Liver (tissue), 9 donors: ENCODE measurements around the gene ADAMTS2. TPM values are rescaled to one million over a fixed set of nuclear protein-coding genes. Genes with fewer than 3 reads are reported as not detected.

Experiments used
- DNase-seq: peaks from one replicate; pipeline ENCODE4 v3.0.0-alpha.2; 2017; ENCODE audit warnings: low spot score
- H3K27ac ChIP-seq, 2 donors: one replicate each; pipeline ENCODE4 v1.7.0; 2013; ENCODE audit warnings: inconsistent platforms in 2 of 2, low read length in 2 of 2, control low read depth in 1 of 2, low read depth in 1 of 2, mild to moderate bottlenecking in 1 of 2
- H3K27me3 ChIP-seq, 4 donors: one replicate each; pipeline versions ENCODE4 v1.6.1 to v1.7.0; 2013; ENCODE audit warnings: low read length in 3 of 4, inconsistent platforms in 1 of 4, mild to moderate bottlenecking in 1 of 4, moderate library complexity in 1 of 4; ENCODE audit not compliant: control insufficient read depth in 4 of 4, insufficient read depth in 4 of 4
- H3K36me3 ChIP-seq, 4 donors: one replicate each; pipeline versions ENCODE4 v1.6.1 to v1.7.0; 2013; ENCODE audit warnings: low read length in 3 of 4, mild to moderate bottlenecking in 3 of 4, low read depth in 1 of 4, moderate library complexity in 1 of 4; ENCODE audit not compliant: control insufficient read depth in 4 of 4, insufficient read depth in 3 of 4
- H3K4me1 ChIP-seq, 4 donors: one replicate each; pipeline versions ENCODE4 v1.6.1 to v1.7.0; 2013; ENCODE audit warnings: low read length in 3 of 4, mild to moderate bottlenecking in 3 of 4, moderate library complexity in 1 of 4; ENCODE audit not compliant: control insufficient read depth in 4 of 4, insufficient read depth in 4 of 4
- H3K4me3 ChIP-seq, 3 donors: one replicate each; pipeline versions ENCODE4 v1.6.1 to v1.7.0; 2013; ENCODE audit warnings: low read length in 3 of 3, control low read depth in 1 of 3, low read depth in 1 of 3, mild to moderate bottlenecking in 1 of 3
- H3K9ac ChIP-seq, 2 donors: one replicate each; pipeline ENCODE4 v1.7.0; 2013; ENCODE audit warnings: low read length in 2 of 2, mild to moderate bottlenecking in 2 of 2, moderate library complexity in 2 of 2, control low read depth in 1 of 2, low read depth in 1 of 2
- H3K9me3 ChIP-seq, 4 donors: one replicate each; pipeline versions ENCODE4 v1.6.1 to v1.7.0; 2013; ENCODE audit warnings: low read length in 3 of 4; ENCODE audit not compliant: control insufficient read depth in 4 of 4
- ATF3 ChIP-seq: IDR thresholded peaks from 2 replicates; pipeline ENCODE4 v1.6.1; 2016; ENCODE audit warnings: antibody characterized with exemption
- CTCF ChIP-seq: fragments of 150-350 bp; IDR thresholded peaks from 2 replicates; pipeline ENCODE4 v1.5.1; 2017; ENCODE audit warnings: improper control_type of control experiment, low read depth, low read length; ENCODE audit not compliant: missing input control
- EGR1 ChIP-seq, 2 donors: IDR thresholded peaks; 2 replicates each; pipeline ENCODE4 v1.6.1; 2016 to 2018; ENCODE audit warnings: antibody characterized with exemption in 2 of 2, low read depth in 2 of 2
- FOXA1 ChIP-seq: IDR thresholded peaks from 2 replicates; pipeline ENCODE4 v1.6.1; 2016; ENCODE audit warnings: antibody characterized with exemption
- FOXA2 ChIP-seq: IDR thresholded peaks from 2 replicates; pipeline ENCODE4 v1.6.1; 2016; ENCODE audit warnings: antibody characterized with exemption
- GABPA ChIP-seq, 2 donors: IDR thresholded peaks in 1 of 2; conservative IDR thresholded peaks in 1 of 2; 2 replicates each; pipeline ENCODE4 v1.6.1; 2016; ENCODE audit warnings: antibody characterized with exemption in 2 of 2, mild to moderate bottlenecking in 1 of 2, moderate library complexity in 1 of 2
- HNF4A ChIP-seq, 2 donors: conservative IDR thresholded peaks; 2 replicates each; pipeline ENCODE4 v1.6.1; 2016; ENCODE audit warnings: antibody characterized with exemption in 2 of 2, mild to moderate bottlenecking in 2 of 2
- HNF4G ChIP-seq: IDR thresholded peaks from 2 replicates; pipeline ENCODE4 v1.6.1; 2016; ENCODE audit warnings: antibody characterized with exemption
- JUND ChIP-seq, 2 donors: IDR thresholded peaks; 2 replicates each; pipeline ENCODE4 v1.6.1; 2016; ENCODE audit warnings: antibody characterized with exemption in 2 of 2
- NR2F2 ChIP-seq: IDR thresholded peaks from 2 replicates; pipeline ENCODE4 v1.6.1; 2016; ENCODE audit warnings: antibody characterized with exemption
- RAD21 ChIP-seq, 2 donors: IDR thresholded peaks; 2 replicates each; pipeline ENCODE4 v1.6.1; 2016; ENCODE audit warnings: antibody characterized with exemption in 2 of 2, mild to moderate bottlenecking in 2 of 2
- RXRA ChIP-seq, 2 donors: IDR thresholded peaks; 2 replicates each; pipeline ENCODE4 v1.6.1; 2017 to 2018; ENCODE audit warnings: antibody characterized with exemption in 2 of 2, mild to moderate bottlenecking in 1 of 2
- SP1 ChIP-seq: IDR thresholded peaks from 2 replicates; pipeline ENCODE4 v1.6.1; 2018; ENCODE audit warnings: antibody characterized with exemption, mild to moderate bottlenecking
- TAF1 ChIP-seq: conservative IDR thresholded peaks from 2 replicates; pipeline ENCODE4 v1.6.1; 2016; ENCODE audit warnings: antibody characterized with exemption, mild to moderate bottlenecking
- YY1 ChIP-seq: IDR thresholded peaks from 2 replicates; pipeline ENCODE4 v1.6.1; 2016; ENCODE audit warnings: antibody characterized with exemption, mild to moderate bottlenecking
- WGBS: extraction: QIAGEN DNeasy Blood & Tissue Kit; methylation state at CpG from one replicate; pipeline ENCODE4 v1.1.7; 2013; 5-methylcytosine and 5-hydroxymethylcytosine counted together
- polyA plus RNA-seq, 2 donors: library from polyadenylated mRNA; stranded (reverse) in 1 of 2; unstranded in 1 of 2; fragments of 200-250 nt in 1 of 2; fragments of >200 nt in 1 of 2; fragmentation: Nextera tagmentation in 1 of 2; extraction: Ambion mirVana in 1 of 2; gene quantifications; one replicate each; pipeline versions ENCODE4 v1.2.1 to v1.2.3, GENCODE V29; 2013 to 2015
- total RNA-seq, 2 donors: library from RNA; depleted of rRNA; stranded (reverse); fragments of >200 nt; gene quantifications; one replicate each; pipeline ENCODE4 v1.2.3, GENCODE V29; 2014
- TF ChIP-seq, protein P1 (sequence below): IDR thresholded peaks from 2 replicates; pipeline ENCODE4 v1.6.1; 2016; ENCODE audit warnings: antibody characterized with exemption
- TF ChIP-seq, protein P2 (sequence below): IDR thresholded peaks from 2 replicates; pipeline ENCODE4 v1.6.1; 2016; ENCODE audit warnings: antibody characterized with exemption, mild to moderate bottlenecking
- donor health status: healthy.
- donor health status: healthy.
- donor health status: healthy.
- donor health status: healthy.
- donor health status: healthy.

Gene ADAMTS2
- total and polyA plus RNA-seq, 4 donors = 2.7 to 24.3 (median 12.0) TPM

DNA sequence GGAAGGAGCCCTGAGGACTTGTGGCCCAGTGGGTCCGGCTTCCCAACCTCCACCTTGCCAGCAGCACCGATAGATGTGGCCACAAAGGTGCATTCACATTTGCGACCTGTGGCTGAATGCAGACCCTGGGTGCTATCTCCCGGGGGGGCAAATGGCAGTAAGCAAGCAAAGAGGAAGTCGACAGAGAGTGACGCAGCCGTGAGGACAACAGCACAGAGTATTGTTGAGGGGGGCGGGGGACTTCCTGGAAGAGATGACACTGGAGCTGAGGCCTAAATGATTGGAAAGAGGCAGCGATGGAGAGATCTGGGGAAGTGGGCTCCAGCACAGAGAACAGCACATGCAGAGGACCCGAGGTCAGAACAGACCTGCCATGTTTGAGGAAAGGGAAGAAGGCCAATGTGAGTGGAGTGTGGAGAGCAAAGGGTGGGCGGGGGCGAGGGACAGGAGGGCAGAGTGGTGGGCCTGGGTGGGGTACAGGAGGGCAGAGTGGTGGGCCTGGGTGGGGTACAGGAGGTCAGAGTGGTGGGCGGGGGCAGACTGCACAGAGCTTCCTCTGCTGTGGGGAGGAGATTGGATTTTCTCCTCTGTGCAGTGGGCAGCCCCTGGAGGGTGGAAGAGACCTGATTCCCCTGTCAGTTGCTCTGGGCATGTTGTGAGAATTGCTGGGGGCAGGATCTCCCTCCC lies 42.6 kb downstream of the ADAMTS2 start:
- 71% methylated on average over 13 of the region's 13 CpGs for WGBS
- H3K9ac ChIP-seq = no peak overlapping the region
- TF ChIP-seq YY1 = no peak
- H3K36me3 ChIP-seq = no peaks in the 10 kb centered on the region
- no peak for DNase-seq
- H3K4me1 ChIP-seq = peaks cover 0 to 3% (median under 1%) of the 10 kb centered on the region in 4 donors
- no peak overlapping the region for H3K4me3 ChIP-seq
- H3K27ac ChIP-seq = peak overlapping the region; percentile 51 to 64
- H3K9me3 ChIP-seq = peaks cover 0 to 7% (median 5%) of the 10 kb centered on the region in 4 donors
- no peaks in the 10 kb centered on the region for H3K27me3 ChIP-seq

- H3K9ac ChIP-seq = no peak overlapping the region
- 70% methylated on average over 17 of the region's 17 CpGs for WGBS
- DNase-seq = no peak
- H3K9me3 ChIP-seq = peaks cover 0 to 7% (median 5%) of the 10 kb centered on the region in 4 donors
- H3K36me3 ChIP-seq = no peaks in the 10 kb centered on the region
- no peaks in the 10 kb centered on the region for H3K27me3 ChIP-seq
- H3K4me3 ChIP-seq = no peak overlapping the region
- no peak for TF ChIP-seq ATF3
- TF ChIP-seq FOXA1 = no peak
- TF ChIP-seq GABPA (IDR thresholded peaks at IDR 0.05 in 1 of 2, conservative IDR thresholded peaks at IDR 0.05 in 1 of 2) = no peak
- no peak for TF ChIP-seq HNF4A (conservative IDR thresholded peaks at IDR 0.05)
- no peak for TF ChIP-seq RXRA (IDR thresholded peaks at IDR 0.05)
- TF ChIP-seq EGR1 (IDR thresholded peaks at IDR 0.05; ENCODE audit: low read depth in 2 of 2) = no peak
- TF ChIP-seq NR2F2 = no peak
- TF ChIP-seq YY1 = no peak
- TF ChIP-seq, protein P1, sequence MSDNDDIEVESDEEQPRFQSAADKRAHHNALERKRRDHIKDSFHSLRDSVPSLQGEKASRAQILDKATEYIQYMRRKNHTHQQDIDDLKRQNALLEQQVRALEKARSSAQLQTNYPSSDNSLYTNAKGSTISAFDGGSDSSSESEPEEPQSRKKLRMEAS = no peak
- no peak for TF ChIP-seq SP1
- no peak for TF ChIP-seq RAD21 (IDR thresholded peaks at IDR 0.05)
- TF ChIP-seq FOXA2 = no peak
- TF ChIP-seq JUND (IDR thresholded peaks at IDR 0.05) = no peak
- H3K4me1 ChIP-seq = peaks cover 0 to 3% (median under 1%) of the 10 kb centered on the region in 4 donors
- H3K27ac ChIP-seq = peak overlapping the region; percentile 39 to 60
These were observed 43.5 kb downstream of the ADAMTS2 start for GRCh38 chr5:179301796-179302195.

GRCh38 chr5:179301376-179301775 lies 43.9 kb downstream of the ADAMTS2 start:
- Histone ChIP-seq H3K9ac (no peak overlapping the region), H3K27ac (peak overlapping the region; percentile 39 to 60), H3K36me3 (no peaks in the 10 kb centered on the region), H3K27me3 (no peaks in the 10 kb centered on the region), H3K4me1 (peaks cover 0 to 3% (median under 1%) of the 10 kb centered on the region in 4 donors), H3K9me3 (peaks cover 0 to 7% (median 5%) of the 10 kb centered on the region in 4 donors), H3K4me3 (no peak overlapping the region)
- WGBS = 87% methylated on average over 6 of the region's 6 CpGs
- no peak for TF ChIP-seq SP1
- no peak for TF ChIP-seq YY1
- TF ChIP-seq HNF4G = no peak
- TF ChIP-seq, protein P1 = no peak
- TF ChIP-seq JUND (IDR thresholded peaks at IDR 0.05) = no peak
- TF ChIP-seq TAF1 = no peak
- no peak for TF ChIP-seq HNF4A (conservative IDR thresholded peaks at IDR 0.05)
- no peak for TF ChIP-seq RAD21 (IDR thresholded peaks at IDR 0.05)
- TF ChIP-seq FOXA1 = no peak
- TF ChIP-seq, protein P2, sequence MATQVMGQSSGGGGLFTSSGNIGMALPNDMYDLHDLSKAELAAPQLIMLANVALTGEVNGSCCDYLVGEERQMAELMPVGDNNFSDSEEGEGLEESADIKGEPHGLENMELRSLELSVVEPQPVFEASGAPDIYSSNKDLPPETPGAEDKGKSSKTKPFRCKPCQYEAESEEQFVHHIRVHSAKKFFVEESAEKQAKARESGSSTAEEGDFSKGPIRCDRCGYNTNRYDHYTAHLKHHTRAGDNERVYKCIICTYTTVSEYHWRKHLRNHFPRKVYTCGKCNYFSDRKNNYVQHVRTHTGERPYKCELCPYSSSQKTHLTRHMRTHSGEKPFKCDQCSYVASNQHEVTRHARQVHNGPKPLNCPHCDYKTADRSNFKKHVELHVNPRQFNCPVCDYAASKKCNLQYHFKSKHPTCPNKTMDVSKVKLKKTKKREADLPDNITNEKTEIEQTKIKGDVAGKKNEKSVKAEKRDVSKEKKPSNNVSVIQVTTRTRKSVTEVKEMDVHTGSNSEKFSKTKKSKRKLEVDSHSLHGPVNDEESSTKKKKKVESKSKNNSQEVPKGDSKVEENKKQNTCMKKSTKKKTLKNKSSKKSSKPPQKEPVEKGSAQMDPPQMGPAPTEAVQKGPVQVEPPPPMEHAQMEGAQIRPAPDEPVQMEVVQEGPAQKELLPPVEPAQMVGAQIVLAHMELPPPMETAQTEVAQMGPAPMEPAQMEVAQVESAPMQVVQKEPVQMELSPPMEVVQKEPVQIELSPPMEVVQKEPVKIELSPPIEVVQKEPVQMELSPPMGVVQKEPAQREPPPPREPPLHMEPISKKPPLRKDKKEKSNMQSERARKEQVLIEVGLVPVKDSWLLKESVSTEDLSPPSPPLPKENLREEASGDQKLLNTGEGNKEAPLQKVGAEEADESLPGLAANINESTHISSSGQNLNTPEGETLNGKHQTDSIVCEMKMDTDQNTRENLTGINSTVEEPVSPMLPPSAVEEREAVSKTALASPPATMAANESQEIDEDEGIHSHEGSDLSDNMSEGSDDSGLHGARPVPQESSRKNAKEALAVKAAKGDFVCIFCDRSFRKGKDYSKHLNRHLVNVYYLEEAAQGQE = no peak
- TF ChIP-seq GABPA (IDR thresholded peaks at IDR 0.05 in 1 of 2, conservative IDR thresholded peaks at IDR 0.05 in 1 of 2) = no peak
- no peak for TF ChIP-seq EGR1 (IDR thresholded peaks at IDR 0.05; ENCODE audit: low read depth in 2 of 2)
- TF ChIP-seq CTCF = no peak
- TF ChIP-seq NR2F2 = no peak
- no peak for TF ChIP-seq FOXA2
- TF ChIP-seq RXRA (IDR thresholded peaks at IDR 0.05) = no peak
- DNase-seq = no peak
